ENCODE data around the gene HIPK3.

HIPK3 gene

GRCh38 chr11:33387581-33387980, 130.4 kb downstream of the HIPK3 start:
- TF ChIP-seq TEAD4 (IDR thresholded peaks at IDR 0.05) (no peak), REST (IDR thresholded peaks at IDR 0.05; ENCODE audit: low read depth) (no peak), MAX (IDR thresholded peaks at IDR 0.05) (no peak), USF1 (IDR thresholded peaks at IDR 0.05) (no peak), RAD21 (IDR thresholded peaks at IDR 0.05; ENCODE audit: low read depth) (no peak), FOXM1 (IDR thresholded peaks at IDR 0.05; ENCODE audit: borderline replicate concordance, low read depth) (no peak), CREB1 (IDR thresholded peaks at IDR 0.05; ENCODE audit: low read depth) (no peak), ZBTB7A (IDR thresholded peaks at IDR 0.05; ENCODE audit: low read depth) (no peak), TCF12 (IDR thresholded peaks at IDR 0.05; ENCODE audit: low read depth) (no peak), NFIC (IDR thresholded peaks at IDR 0.05) (no peak), CEBPB (IDR thresholded peaks at IDR 0.05) (no peak), EP300 (IDR thresholded peaks at IDR 0.05; ENCODE audit: borderline replicate concordance) (no peak), TAF1 (IDR thresholded peaks at IDR 0.05; ENCODE audit: low read depth) (no peak), EGR1 (IDR thresholded peaks at IDR 0.05) (no peak), YY1 (IDR thresholded peaks at IDR 0.05; ENCODE audit: low read depth) (no peak)

- TF ChIP-seq TEAD4 (IDR thresholded peaks at IDR 0.05) (no peak), EP300 (IDR thresholded peaks at IDR 0.05; ENCODE audit: borderline replicate concordance) (no peak), ZBTB7A (IDR thresholded peaks at IDR 0.05; ENCODE audit: low read depth) (no peak), EGR1 (IDR thresholded peaks at IDR 0.05) (no peak), USF1 (IDR thresholded peaks at IDR 0.05) (no peak), NFIC (IDR thresholded peaks at IDR 0.05) (no peak), YY1 (IDR thresholded peaks at IDR 0.05; ENCODE audit: low read depth) (no peak)
These were observed 130.8 kb downstream of the HIPK3 start for GRCh38 chr11:33387996-33388395.

GRCh38 chr11:33388793-33389525, 131.8 kb downstream of the HIPK3 start:
- TF ChIP-seq REST (IDR thresholded peaks at IDR 0.05; ENCODE audit: low read depth) (no peak), CEBPB (IDR thresholded peaks at IDR 0.05) (no peak), TAF1 (IDR thresholded peaks at IDR 0.05; ENCODE audit: low read depth) (no peak), FOXM1 (IDR thresholded peaks at IDR 0.05; ENCODE audit: borderline replicate concordance, low read depth) (no peak), MAX (IDR thresholded peaks at IDR 0.05) (no peak), RAD21 (IDR thresholded peaks at IDR 0.05; ENCODE audit: low read depth) (no peak), TCF12 (IDR thresholded peaks at IDR 0.05; ENCODE audit: low read depth) (no peak), EP300 (IDR thresholded peaks at IDR 0.05; ENCODE audit: borderline replicate concordance) (no peak), ZBTB7A (IDR thresholded peaks at IDR 0.05; ENCODE audit: low read depth) (no peak), CREB1 (IDR thresholded peaks at IDR 0.05; ENCODE audit: low read depth) (no peak), USF1 (IDR thresholded peaks at IDR 0.05) (no peak), EGR1 (IDR thresholded peaks at IDR 0.05) (no peak), NFIC (IDR thresholded peaks at IDR 0.05) (no peak), YY1 (IDR thresholded peaks at IDR 0.05; ENCODE audit: low read depth) (no peak)

GRCh38 chr11:33389635-33390034, 132.5 kb downstream of the HIPK3 start:
- TF ChIP-seq EP300 (IDR thresholded peaks at IDR 0.05; ENCODE audit: borderline replicate concordance): no peak
- TF ChIP-seq TEAD4 (IDR thresholded peaks at IDR 0.05): no peak

- TF ChIP-seq FOXM1 (IDR thresholded peaks at IDR 0.05; ENCODE audit: borderline replicate concordance, low read depth) (no peak), EGR1 (IDR thresholded peaks at IDR 0.05) (no peak), EP300 (IDR thresholded peaks at IDR 0.05; ENCODE audit: borderline replicate concordance) (no peak), YY1 (IDR thresholded peaks at IDR 0.05; ENCODE audit: low read depth) (no peak), TEAD4 (IDR thresholded peaks at IDR 0.05) (no peak), RAD21 (IDR thresholded peaks at IDR 0.05; ENCODE audit: low read depth) (no peak), REST (IDR thresholded peaks at IDR 0.05; ENCODE audit: low read depth) (no peak), TCF12 (IDR thresholded peaks at IDR 0.05; ENCODE audit: low read depth) (no peak), NFIC (IDR thresholded peaks at IDR 0.05) (no peak), ZBTB7A (IDR thresholded peaks at IDR 0.05; ENCODE audit: low read depth) (no peak), CREB1 (IDR thresholded peaks at IDR 0.05; ENCODE audit: low read depth) (no peak)
These were observed 134.0 kb downstream of the HIPK3 start for GRCh38 chr11:33390944-33391892.

Data from Ishikawa (cell line).